GM12891 (cell line): ENCODE results near the gene SPC24.
A peak's percentile ranks its signal among the peaks of the same experiment; 100 is the strongest.
"Not testable (repeated sequence)": the region's sequence is repeated elsewhere in the genome, so short reads cannot be mapped to it uniquely, and the experiment has no call there.

ENCODE experiments used
- DNase-seq: peaks from one replicate; pipeline ENCODE4 v3.0.0; 2011; ENCODE audit warnings: low spot score; ENCODE audit not compliant: insufficient read length
- FAIRE-seq: peaks from 2 replicates; lab custom pipeline; 2011; peaks lifted over from hg19 to GRCh38; lab: Jason Lieb, UNC
- PAX5 ChIP-seq: IDR thresholded peaks from 2 replicates; pipeline ENCODE4 v1.6.1; 2011; ENCODE audit warnings: low read length, moderate library complexity, mild to moderate bottlenecking; ENCODE audit not compliant: insufficient read depth, severe bottlenecking
- POLR2A ChIP-seq: IDR thresholded peaks from 2 replicates; pipeline ENCODE4 v1.6.1; 2011; ENCODE audit warnings: low read depth, low read length, control low read depth
- POLR2AphosphoS5 ChIP-seq: IDR thresholded peaks from 2 replicates; pipeline ENCODE4 v1.6.1; 2011; ENCODE audit warnings: low read depth, low read length, control low read depth
- POU2F2 ChIP-seq: IDR thresholded peaks from 2 replicates; pipeline ENCODE4 v1.6.1; 2011; ENCODE audit warnings: low read depth, mild to moderate bottlenecking, control low read depth, low read length, moderate library complexity
- SPI1 ChIP-seq: IDR thresholded peaks from 2 replicates; pipeline ENCODE4 v1.6.1; 2011; ENCODE audit warnings: low read depth, low read length, control low read depth
- TAF1 ChIP-seq: IDR thresholded peaks from 2 replicates; pipeline ENCODE4 v1.6.1; 2011; ENCODE audit warnings: low read depth, low read length, control low read depth

Gene SPC24

GRCh38 chr19:11130824-11131455, 24.6 kb downstream of the SPC24 start:
- DNase-seq (peak; percentile 86), FAIRE-seq (peak; percentile 60)
- no peak for TF ChIP-seq PAX5
- peak; percentile 43 for TF ChIP-seq SPI1
- 0 out of 2 replicates have a peak, but pooled peaks have one; percentile 26 for TF ChIP-seq POLR2AphosphoS5

GRCh38 chr19:11127905-11128304, 27.7 kb downstream of the SPC24 start:
- no peak for DNase-seq
- no peak for FAIRE-seq
- TF ChIP-seq POLR2AphosphoS5 (no peak), POLR2A (no peak), PAX5 (no peak), TAF1 (no peak)

GRCh38 chr19:11125994-11126685, 29.4 kb downstream of the SPC24 start:
- no peak for FAIRE-seq
- TF ChIP-seq POU2F2 (no peak), TAF1 (no peak)
- peak; percentile 56 for DNase-seq

GRCh38 chr19:11124157-11124556, 31.4 kb downstream of the SPC24 start:
- FAIRE-seq, DNase-seq: not testable (repeated sequence)

- no peak for FAIRE-seq
Observed at GRCh38 chr19:11123114-11123513, 32.5 kb downstream of the SPC24 start.

GRCh38 chr19:11121963-11122362, 33.6 kb downstream of the SPC24 start:
- FAIRE-seq, DNase-seq: not testable (repeated sequence)

More at GRCh38 chr19:11123114-11123513, 32.5 kb downstream of the SPC24 start:
- TF ChIP-seq POU2F2 (no peak), SPI1 (no peak), TAF1 (no peak), POLR2A (no peak), PAX5 (no peak), POLR2AphosphoS5 (no peak)
- no peak for DNase-seq

- FAIRE-seq, result no peak
- no peak for TF ChIP-seq POLR2A
- no peak for DNase-seq
Observed at GRCh38 chr19:11116507-11116906, 39.1 kb downstream of the SPC24 start.

- DNase-seq (no peak), FAIRE-seq (no peak)
- TF ChIP-seq POLR2A, result no peak
- TF ChIP-seq TAF1, result no peak
- no peak for TF ChIP-seq POLR2AphosphoS5
- TF ChIP-seq SPI1, result no peak
- no peak for TF ChIP-seq POU2F2
- TF ChIP-seq PAX5, result no peak
Observed at GRCh38 chr19:11115895-11116446, 39.6 kb downstream of the SPC24 start.

- FAIRE-seq (no peak), DNase-seq (no peak)
- TF ChIP-seq PAX5 (no peak), POLR2AphosphoS5 (no peak), SPI1 (no peak), POLR2A (no peak), TAF1 (no peak), POU2F2 (no peak)
Observed at GRCh38 chr19:11115042-11115441, 40.5 kb downstream of the SPC24 start.

GRCh38 chr19:11113140-11113708, 42.4 kb downstream of the SPC24 start:
- TF ChIP-seq TAF1 (no peak), POLR2A (no peak), POLR2AphosphoS5 (no peak), PAX5 (no peak)
- FAIRE-seq, result no peak
- DNase-seq, result no peak

- FAIRE-seq (no peak), DNase-seq (no peak)
- TF ChIP-seq PAX5, result no peak
- no peak for TF ChIP-seq SPI1
- no peak for TF ChIP-seq POLR2AphosphoS5
- TF ChIP-seq POU2F2, result no peak
Observed at GRCh38 chr19:11111771-11112144, 43.8 kb downstream of the SPC24 start.
